Ascending aorta (tissue), 2 donors: Measurements from ENCODE around the gene CDX2. TPM values are rescaled to one million over a fixed set of nuclear protein-coding genes. Genes with fewer than 3 reads are reported as not detected.

Experiments used
- DNase-seq, 2 donors: peaks; one replicate each; pipeline ENCODE4 v3.0.0-alpha.2; 2019; ENCODE audit warnings: low spot score in 2 of 2
- H3K27ac ChIP-seq, 2 donors: fragments of 200-600 bp; sonication (generic); one replicate each; pipeline ENCODE4 v1.5.1; 2016 to 2017; ENCODE audit warnings: mild to moderate bottlenecking in 1 of 2
- H3K27me3 ChIP-seq: fragments of 200-600 bp; sonication (generic); one replicate; pipeline ENCODE4 v1.5.1; 2017
- H3K36me3 ChIP-seq, 2 donors: fragments of 200-600 bp; sonication (generic); one replicate each; pipeline ENCODE4 v1.5.1; 2016
- H3K4me1 ChIP-seq, 2 donors: fragments of 200-600 bp; sonication (generic); one replicate each; pipeline ENCODE4 v1.5.1; 2016 to 2017; ENCODE audit warnings: mild to moderate bottlenecking in 1 of 2
- H3K4me3 ChIP-seq, 2 donors: fragments of 200-600 bp; sonication (generic); one replicate each; pipeline ENCODE4 v1.5.1; 2016 to 2017; ENCODE audit warnings: mild to moderate bottlenecking in 1 of 2
- H3K9me3 ChIP-seq, 2 donors: fragments of 200-600 bp; sonication (generic); one replicate each; pipeline ENCODE4 v1.5.1; 2016
- intact Hi-C: fragments of 100-400 bp; cut with DNase I; formaldehyde crosslinking; loops from one replicate; pipeline ENCODE4 v1.15.1; 2023
- total RNA-seq: library from RNA; depleted of rRNA; stranded (reverse); fragments of >200 nt; gene quantifications from one replicate; pipeline ENCODE4 v1.1.0, GENCODE V29; 2016
- TF ChIP-seq, protein P1 (sequence below), 3 experiments: fragments of 200-600 bp in 2 of 3; fragments of 450-650 bp in 1 of 3; sonication (generic) in 2 of 3; IDR thresholded peaks; one replicate each; pipeline ENCODE4 v1.5.1; 2016 to 2019; ENCODE audit warnings: antibody characterized with exemption in 3 of 3, mild to moderate bottlenecking in 1 of 3, moderate library complexity in 1 of 3

The CDX2 gene
- total RNA-seq, 1 donor from 2014 or later = not detected

GRCh38 chr13:27954406-27954851 lies 14.7 kb downstream of the CDX2 start:
- Histone ChIP-seq H3K27ac (no peak overlapping the region), H3K4me3 (peak overlapping the region; percentile 49 to 59), H3K9me3 (no peaks in the 10 kb centered on the region), H3K36me3 (no peaks in the 10 kb centered on the region), H3K27me3 (peaks cover 14% of the 10 kb centered on the region), H3K4me1 (peaks cover 2 to 9% of the 10 kb centered on the region in 2 donors)
- intact Hi-C loops = no loop called here
- TF ChIP-seq, protein P1, sequence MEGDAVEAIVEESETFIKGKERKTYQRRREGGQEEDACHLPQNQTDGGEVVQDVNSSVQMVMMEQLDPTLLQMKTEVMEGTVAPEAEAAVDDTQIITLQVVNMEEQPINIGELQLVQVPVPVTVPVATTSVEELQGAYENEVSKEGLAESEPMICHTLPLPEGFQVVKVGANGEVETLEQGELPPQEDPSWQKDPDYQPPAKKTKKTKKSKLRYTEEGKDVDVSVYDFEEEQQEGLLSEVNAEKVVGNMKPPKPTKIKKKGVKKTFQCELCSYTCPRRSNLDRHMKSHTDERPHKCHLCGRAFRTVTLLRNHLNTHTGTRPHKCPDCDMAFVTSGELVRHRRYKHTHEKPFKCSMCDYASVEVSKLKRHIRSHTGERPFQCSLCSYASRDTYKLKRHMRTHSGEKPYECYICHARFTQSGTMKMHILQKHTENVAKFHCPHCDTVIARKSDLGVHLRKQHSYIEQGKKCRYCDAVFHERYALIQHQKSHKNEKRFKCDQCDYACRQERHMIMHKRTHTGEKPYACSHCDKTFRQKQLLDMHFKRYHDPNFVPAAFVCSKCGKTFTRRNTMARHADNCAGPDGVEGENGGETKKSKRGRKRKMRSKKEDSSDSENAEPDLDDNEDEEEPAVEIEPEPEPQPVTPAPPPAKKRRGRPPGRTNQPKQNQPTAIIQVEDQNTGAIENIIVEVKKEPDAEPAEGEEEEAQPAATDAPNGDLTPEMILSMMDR (IDR thresholded peaks at IDR 0.05) = no peak
- DNase-seq = no peak

DNA sequence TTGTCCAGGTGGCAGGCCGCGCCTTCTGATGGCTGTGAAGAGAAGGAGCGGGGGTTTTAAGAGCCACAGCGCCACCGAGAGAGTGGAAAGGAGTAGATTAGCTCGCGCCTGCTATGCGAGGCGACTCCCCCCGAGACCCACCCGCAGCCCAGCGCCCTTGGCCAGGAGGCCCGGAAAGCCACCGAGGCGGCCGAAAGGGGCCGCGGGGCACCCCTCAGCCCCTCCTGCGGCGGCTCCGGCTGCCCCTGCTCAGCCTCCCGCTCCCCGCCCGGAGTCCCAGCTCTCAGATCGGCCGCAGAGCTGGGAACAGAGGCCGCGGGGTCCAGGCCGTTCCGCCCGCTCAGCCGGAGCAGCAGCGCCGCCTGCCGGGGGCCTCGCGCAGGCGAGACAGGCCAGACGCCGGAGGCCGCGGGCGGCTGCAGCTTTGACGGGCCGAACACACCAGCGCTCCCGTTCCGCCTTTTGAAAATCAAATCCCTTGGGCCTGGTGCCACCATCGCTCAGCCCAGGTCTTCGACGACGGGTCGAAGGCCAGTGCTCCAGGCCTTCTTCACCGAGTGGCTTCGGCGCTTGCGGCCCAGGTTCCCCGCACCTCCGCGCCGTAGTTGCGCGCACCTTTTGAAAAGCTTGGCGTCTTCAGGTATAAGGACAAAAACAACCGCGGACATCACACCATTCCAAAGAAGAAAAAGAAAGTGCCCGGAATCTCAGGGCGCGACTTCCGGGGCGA lies 15.3 kb downstream of the CDX2 start:
- H3K27ac ChIP-seq = no peak overlapping the region
- TF ChIP-seq, protein P1 (IDR thresholded peaks at IDR 0.05) = peak; percentile 75 to 84 (median 78)
- peak in 1 of 2 donors; percentile 78 for DNase-seq
- H3K27me3 ChIP-seq = peaks cover 10% of the 10 kb centered on the region
- H3K4me3 ChIP-seq = peak overlapping the region; percentile 49 to 59
- H3K36me3 ChIP-seq = no peaks in the 10 kb centered on the region
- no peaks in the 10 kb centered on the region for H3K9me3 ChIP-seq
- H3K4me1 ChIP-seq = peaks cover 2 to 9% of the 10 kb centered on the region in 2 donors
- intact Hi-C loops = no loop called here

GRCh38 chr13:27952876-27953675 lies 16.0 kb downstream of the CDX2 start:
- Histone ChIP-seq H3K4me1 (peaks cover 2 to 9% of the 10 kb centered on the region in 2 donors), H3K9me3 (no peaks in the 10 kb centered on the region), H3K27ac (no peak overlapping the region), H3K36me3 (no peaks in the 10 kb centered on the region), H3K27me3 (peaks cover 3% of the 10 kb centered on the region), H3K4me3 (peak overlapping the region; percentile 49 to 59)
- TF ChIP-seq, protein P1 (IDR thresholded peaks at IDR 0.05) = no peak
- DNase-seq = no peak
- intact Hi-C loops = no loop called here

DNA sequence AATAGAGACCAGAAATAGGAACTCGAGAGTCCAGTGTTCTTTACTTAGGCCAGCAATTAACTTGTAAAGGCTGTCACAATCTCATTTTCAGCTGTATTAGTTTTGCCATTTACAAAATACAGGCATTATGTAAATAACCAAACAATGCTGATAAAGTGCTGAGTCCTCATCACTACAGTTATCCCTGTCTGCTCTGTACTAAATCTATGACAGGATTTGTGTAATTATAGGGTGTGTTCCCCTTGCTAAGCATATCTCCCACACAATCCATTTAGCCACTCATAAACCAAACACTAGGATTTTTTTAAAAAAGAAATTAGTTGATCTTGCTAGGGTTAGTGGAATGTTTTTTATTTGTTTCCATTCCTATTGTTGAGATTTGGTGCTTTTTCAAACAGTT lies 26.1 kb downstream of the CDX2 start:
- TF ChIP-seq, protein P1 (IDR thresholded peaks at IDR 0.05) = no peak
- H3K9me3 ChIP-seq = peaks cover 7% of the 10 kb centered on the region in 2 donors
- no peaks in the 10 kb centered on the region for H3K27me3 ChIP-seq
- H3K4me3 ChIP-seq = no peak overlapping the region
- intact Hi-C loops = no loop called here
- no peak overlapping the region for H3K27ac ChIP-seq
- no peaks in the 10 kb centered on the region for H3K4me1 ChIP-seq
- DNase-seq = no peak
- no peaks in the 10 kb centered on the region for H3K36me3 ChIP-seq

- no peaks in the 10 kb centered on the region for H3K4me1 ChIP-seq
- intact Hi-C loops = no loop called here
- no peak overlapping the region for H3K4me3 ChIP-seq
- H3K9me3 ChIP-seq = no peaks in the 10 kb centered on the region
- no peak overlapping the region for H3K27ac ChIP-seq
- DNase-seq = no peak
- TF ChIP-seq, protein P1 (IDR thresholded peaks at IDR 0.05) = no peak
- H3K27me3 ChIP-seq = peaks cover 4% of the 10 kb centered on the region
- no peaks in the 10 kb centered on the region for H3K36me3 ChIP-seq
Measured at GRCh38 chr13:27933580-27934328, 35.4 kb downstream of the CDX2 start.
